Epithelial cell of proximal tubule (primary cell): ENCODE results near the gene ZBED4. TPM values are rescaled to one million over a fixed set of nuclear protein-coding genes. Genes with fewer than 3 reads are reported as not detected.

Experiments used
- DNase-seq: peaks from one replicate; pipeline ENCODE4 v3.0.0-alpha.2; 2011; ENCODE audit warnings: low read depth
- H3K4me3 ChIP-seq: 2 replicates; pipeline ENCODE4 v1.5.1; 2011; ENCODE audit warnings: low read depth, mild to moderate bottlenecking, low read length
- CTCF ChIP-seq: conservative IDR thresholded peaks from 2 replicates; pipeline ENCODE4 v1.5.1; 2012; ENCODE audit warnings: low read depth, mild to moderate bottlenecking, low read length
- total RNA-seq: library from RNA; depleted of rRNA; stranded (reverse); fragments of >200 nt; gene quantifications from 2 replicates; pipeline ENCODE4 v1.2.3, GENCODE V29; 2015

ZBED4 gene
- total RNA-seq, 1 donor from 2014 or later = 14.5 TPM

- TF ChIP-seq CTCF = no peak
- no peak overlapping the region for H3K4me3 ChIP-seq
- no peak for DNase-seq
Observed at GRCh38 chr22:49901457-49901856, 47.8 kb downstream of the ZBED4 start.

- no peak for DNase-seq
- H3K4me3 ChIP-seq = no peak overlapping the region
- no peak for TF ChIP-seq CTCF
Observed at GRCh38 chr22:49903322-49904039, 49.8 kb downstream of the ZBED4 start.

GRCh38 chr22:49904040-49904369 is 50.4 kb downstream of the ZBED4 start:
- TF ChIP-seq CTCF = no peak
- no peak for DNase-seq

GRCh38 chr22:49905465-49905864 is 51.8 kb downstream of the ZBED4 start:
- TF ChIP-seq CTCF = no peak
- DNase-seq = no peak
- H3K4me3 ChIP-seq = no peak overlapping the region

More at GRCh38 chr22:49904040-49904369, 50.4 kb downstream of the ZBED4 start:
- H3K4me3 ChIP-seq = no peak overlapping the region

GRCh38 chr22:49906071-49906798 is 52.6 kb downstream of the ZBED4 start:
- no peak for DNase-seq
- no peak for TF ChIP-seq CTCF
- H3K4me3 ChIP-seq = no peak overlapping the region

- no peak overlapping the region for H3K4me3 ChIP-seq
- TF ChIP-seq CTCF = no peak
- no peak for DNase-seq
Observed at GRCh38 chr22:49906799-49907290, 53.2 kb downstream of the ZBED4 start.
